Measurements from ENCODE around the gene POLR2E.

DNA sequence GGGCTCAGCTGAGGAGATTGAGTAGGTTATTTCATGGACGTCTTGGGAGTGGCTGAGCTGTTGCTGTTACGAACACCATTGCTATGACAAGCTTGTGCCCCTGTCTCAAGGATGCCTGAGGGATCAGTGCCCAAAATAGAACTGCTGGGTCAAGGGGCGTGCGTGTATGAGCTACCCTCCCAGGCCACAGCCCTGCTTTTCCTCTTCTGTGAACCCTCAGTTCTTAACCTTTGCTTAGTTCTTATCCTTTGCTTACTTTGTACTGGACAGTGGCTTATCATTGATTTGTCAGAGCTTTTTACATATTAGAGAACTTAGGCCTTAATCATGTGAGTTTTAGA, 19.2 kb downstream of the POLR2E start:
- TF ChIP-seq, protein P1, sequence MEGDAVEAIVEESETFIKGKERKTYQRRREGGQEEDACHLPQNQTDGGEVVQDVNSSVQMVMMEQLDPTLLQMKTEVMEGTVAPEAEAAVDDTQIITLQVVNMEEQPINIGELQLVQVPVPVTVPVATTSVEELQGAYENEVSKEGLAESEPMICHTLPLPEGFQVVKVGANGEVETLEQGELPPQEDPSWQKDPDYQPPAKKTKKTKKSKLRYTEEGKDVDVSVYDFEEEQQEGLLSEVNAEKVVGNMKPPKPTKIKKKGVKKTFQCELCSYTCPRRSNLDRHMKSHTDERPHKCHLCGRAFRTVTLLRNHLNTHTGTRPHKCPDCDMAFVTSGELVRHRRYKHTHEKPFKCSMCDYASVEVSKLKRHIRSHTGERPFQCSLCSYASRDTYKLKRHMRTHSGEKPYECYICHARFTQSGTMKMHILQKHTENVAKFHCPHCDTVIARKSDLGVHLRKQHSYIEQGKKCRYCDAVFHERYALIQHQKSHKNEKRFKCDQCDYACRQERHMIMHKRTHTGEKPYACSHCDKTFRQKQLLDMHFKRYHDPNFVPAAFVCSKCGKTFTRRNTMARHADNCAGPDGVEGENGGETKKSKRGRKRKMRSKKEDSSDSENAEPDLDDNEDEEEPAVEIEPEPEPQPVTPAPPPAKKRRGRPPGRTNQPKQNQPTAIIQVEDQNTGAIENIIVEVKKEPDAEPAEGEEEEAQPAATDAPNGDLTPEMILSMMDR (IDR thresholded peaks at IDR 0.05 in 8 of 11, conservative IDR thresholded peaks at IDR 0.05 in 3 of 11) = no peak
- TF ChIP-seq POLR2A (IDR thresholded peaks at IDR 0.05) (no peak), POLR2AphosphoS5 (IDR thresholded peaks at IDR 0.05) (no peak)
